GM18909 (cell line): ENCODE results near the gene CZIB.
"Not testable (repeated sequence)": the region's sequence is repeated elsewhere in the genome, so short reads cannot be mapped to it uniquely, and the experiment has no call there.

Source experiments
- ATAC-seq: cut with Tn5 transposase; IDR thresholded peaks from one replicate; pipeline ENCODE4 v1.9.1; 2021; ENCODE audit warnings: mild to moderate bottlenecking; ENCODE audit not compliant: unreplicated experiment, poor library complexity

Gene CZIB

DNA sequence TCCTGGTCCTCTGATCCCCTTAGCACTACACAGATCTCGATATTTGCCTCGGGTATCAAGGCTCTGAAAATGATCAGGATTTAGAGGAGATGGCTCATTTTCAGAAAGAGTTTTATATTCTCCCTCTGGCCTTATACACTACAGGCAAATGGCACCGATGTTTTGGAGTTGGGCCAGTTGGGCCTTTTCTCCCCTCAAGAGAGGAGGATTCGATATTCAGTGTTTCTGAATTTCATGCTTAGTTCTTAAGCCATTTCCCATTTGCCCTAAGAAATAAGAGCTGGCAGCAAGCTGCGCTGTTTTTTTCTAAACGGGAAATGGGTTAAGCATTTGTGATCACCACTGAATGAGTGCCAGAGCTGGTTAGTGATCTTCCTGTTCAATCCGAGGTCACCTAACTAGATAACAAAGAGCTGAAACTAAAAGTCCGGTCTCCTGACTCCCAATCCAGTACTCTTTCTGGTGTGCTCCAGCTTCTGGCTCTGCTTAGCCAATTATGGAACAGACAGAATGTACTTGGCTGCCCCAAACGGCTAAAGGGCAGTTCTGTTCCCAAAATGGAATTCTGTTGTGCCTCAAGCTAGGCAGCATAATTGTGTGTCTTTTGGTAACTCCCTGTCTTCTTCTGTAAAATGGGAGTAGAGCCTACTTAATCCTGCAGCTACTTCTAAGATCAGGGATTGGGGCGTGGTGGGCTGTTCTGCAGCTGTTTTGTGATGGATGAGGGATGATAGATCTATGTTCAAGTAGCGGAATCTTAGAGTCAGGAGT lies 25.0 kb downstream of the CZIB start:
- no peak for ATAC-seq

GRCh38 chr1:53190210-53190611 lies 30.2 kb downstream of the CZIB start:
- no peak for ATAC-seq

DNA sequence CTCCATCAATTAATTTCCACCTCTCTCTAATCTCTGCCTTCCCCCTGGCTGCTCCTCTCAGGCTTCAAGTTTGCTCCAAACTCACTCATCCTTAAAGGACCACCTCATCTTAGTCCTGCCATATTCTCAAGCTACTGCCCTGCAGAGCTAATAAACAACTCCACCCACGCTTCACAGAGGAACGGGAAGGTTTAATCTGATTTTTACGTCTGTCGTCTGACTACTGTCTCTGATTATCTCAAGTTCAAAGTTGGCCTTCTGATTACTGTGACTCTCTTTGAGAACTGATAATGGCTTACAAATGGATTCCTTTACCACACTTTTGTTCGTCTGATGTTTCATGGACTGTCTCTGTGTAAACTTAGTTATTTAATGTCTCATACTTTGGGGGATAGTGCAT lies 31.4 kb downstream of the CZIB start:
- ATAC-seq: no peak

DNA sequence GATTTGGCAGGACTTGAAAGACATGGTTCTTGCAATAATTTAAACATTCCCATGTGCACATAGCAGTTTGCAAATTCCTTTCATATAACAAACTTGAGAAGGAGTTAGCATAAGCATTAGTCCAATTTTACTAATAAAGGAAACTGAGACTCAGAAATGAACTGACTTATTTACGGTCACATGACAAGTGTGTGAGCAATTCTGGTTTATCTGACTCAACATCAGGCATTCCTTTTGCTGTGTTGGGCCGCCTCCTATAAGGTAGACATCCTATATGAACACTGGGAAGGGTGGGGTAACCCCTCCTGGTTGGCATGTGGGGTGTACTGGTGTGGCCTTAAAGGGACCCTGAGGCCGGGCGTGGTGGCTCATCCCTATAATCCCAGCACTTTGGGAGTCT lies 32.3 kb downstream of the CZIB start:
- no peak for ATAC-seq

DNA sequence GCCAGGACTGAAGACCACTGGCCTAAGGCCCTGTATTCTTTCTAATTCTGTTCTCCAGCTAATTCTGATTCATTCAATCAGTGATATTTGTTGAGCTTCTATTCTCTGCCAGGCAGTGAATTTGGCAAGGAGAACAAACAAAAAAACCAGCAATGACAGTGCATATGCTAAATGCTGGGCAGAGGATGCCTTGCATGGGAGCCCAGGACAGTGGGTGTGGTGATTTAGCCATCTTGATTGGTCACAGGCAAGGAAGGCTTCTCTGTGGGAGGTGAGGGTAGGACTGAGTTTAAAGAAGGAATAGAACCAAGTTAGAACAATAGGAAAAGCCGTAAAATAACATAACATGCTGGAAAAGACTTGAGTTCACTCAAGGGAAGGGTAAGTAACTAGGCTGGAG lies 33.0 kb downstream of the CZIB start:
- ATAC-seq: no peak

GRCh38 chr1:53186533-53186932 lies 33.9 kb downstream of the CZIB start:
- ATAC-seq: no peak

- ATAC-seq: not testable (repeated sequence)
Measured at GRCh38 chr1:53185955-53186297, 34.5 kb downstream of the CZIB start.

- no peak for ATAC-seq
Measured at GRCh38 chr1:53183095-53183990, 37.1 kb downstream of the CZIB start.

DNA sequence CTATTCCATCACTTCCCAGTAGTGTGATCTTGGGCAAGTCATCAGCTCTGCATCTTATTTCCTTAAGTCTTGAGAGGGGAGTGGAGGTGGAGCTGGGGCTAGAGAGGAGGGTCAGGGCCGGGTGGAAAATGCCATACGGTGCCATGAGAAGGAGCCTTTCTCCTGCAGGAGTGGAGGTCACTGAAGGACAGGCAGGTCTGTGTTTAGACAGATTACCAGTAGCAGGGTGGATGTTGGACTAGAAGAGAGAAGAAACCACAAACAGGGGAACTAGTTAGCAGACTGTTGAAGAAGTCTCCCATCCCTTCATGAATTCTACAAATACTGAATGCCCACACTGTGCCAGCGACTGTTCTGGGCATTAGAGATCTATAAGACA lies 37.7 kb downstream of the CZIB start:
- no peak for ATAC-seq

DNA sequence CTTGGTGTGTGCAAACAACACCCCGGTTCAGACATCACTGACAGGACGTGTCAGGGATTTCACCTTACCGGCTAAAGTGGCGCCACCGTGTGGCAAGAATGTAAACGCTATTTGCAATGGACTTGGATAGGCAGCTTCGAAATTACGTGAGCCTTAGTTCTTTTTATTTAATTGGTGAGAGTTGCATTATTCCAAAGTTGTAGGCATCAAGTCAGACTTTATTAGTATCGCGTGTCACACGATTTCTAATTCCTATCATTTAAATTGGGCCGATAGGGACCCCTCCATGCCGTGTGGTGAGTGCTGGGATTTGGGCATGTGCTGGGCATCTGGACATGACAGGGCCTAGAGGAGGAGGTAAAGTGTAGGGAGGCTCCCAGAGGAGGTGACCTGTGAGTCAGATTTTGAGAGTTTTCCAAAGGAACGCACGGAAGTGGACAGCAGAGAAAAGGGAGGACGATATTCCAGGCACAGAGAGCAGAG lies 38.3 kb downstream of the CZIB start:
- ATAC-seq: no peak

- no peak for ATAC-seq
Measured at GRCh38 chr1:53180951-53181350, 39.5 kb downstream of the CZIB start.

DNA sequence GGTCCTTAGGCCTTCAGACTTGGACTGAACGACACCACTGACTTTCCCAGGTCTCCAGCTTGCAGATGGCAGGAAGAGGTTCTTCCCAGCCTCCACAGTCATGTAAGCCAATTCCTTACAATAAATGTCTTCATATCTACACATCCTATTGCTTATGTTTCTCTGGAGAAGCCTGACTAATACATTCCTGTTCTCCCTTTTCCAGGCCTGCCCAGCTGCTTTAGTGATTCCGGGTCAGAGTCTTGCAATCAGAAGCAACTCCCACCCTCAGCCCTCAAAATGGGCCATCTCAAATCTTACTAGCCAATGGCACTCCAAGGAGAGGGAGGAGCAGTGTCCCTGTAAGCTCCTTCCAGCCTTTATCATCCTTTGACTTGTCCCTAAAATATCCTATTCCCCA lies 40.2 kb downstream of the CZIB start:
- no peak for ATAC-seq

- no peak for ATAC-seq
Measured at GRCh38 chr1:53176452-53177208, 43.8 kb downstream of the CZIB start.

DNA sequence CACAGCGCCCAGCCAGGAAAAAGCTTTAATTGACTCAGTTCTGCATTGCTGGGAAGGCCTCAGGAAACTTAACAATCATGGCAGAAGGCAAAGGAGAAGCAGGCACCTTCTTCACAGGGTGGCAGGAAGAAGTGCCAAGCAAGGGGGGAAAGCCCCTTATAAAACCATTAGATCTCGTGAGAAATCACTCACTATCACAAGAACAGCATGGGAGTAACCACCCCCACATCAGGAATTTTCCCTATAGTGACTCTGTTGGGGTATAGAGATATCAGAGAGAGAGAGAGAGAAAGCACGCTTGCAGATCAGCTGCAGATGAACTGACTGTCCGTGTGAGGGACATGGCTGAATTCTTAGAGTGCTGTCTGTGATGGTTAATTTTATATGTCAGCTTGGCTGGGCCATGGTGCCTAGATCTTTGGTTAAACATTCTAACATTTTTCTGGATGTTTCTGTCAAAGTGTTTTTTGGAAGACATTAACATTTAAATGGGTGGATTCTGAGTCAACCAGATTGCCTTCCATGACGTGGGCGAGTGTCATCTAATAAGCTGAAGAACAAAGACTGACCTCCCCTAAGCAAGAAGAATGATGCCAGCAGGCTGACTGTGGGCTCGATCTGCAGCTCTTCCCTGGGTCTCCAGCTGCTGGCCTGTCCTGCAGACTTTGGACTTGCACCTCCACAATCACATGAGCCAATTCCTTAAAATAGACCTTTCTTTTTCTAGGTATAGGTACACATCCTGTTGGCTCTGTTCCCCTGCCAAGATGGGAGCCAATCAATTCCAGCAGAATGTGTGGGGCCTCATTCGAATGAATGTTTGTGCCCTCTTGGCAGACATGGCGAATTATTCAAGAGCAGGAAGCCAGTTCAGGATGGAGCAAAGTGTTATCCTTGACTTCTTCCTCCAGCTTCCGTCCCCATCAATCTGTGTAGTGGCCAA lies 45.2 kb downstream of the CZIB start:
- ATAC-seq: no peak

- peak; percentile 64 for ATAC-seq
Measured at GRCh38 chr1:53172426-53173128, 47.9 kb downstream of the CZIB start.

GRCh38 chr1:53166912-53167311 lies 53.5 kb downstream of the CZIB start:
- ATAC-seq: no peak

DNA sequence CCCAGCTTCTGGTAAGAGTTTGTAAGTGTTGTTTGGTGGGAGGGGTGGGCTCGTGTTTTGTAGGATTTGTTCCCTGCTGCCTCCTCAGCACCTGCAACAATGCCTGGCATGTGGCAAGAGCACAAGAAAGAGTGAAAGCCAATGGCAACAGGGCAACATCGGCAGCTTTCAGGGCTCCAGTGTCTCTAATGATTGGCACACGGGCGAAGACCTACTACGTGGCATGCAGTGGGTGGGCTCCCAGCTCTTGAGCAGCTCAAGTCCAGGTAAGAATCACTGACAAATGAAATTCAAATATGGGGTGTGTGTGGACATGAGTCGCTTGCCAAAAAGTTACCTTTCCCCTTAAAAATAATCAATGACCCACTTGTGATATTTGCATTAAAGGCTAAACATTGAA lies 54.1 kb downstream of the CZIB start:
- no peak for ATAC-seq

- no peak for ATAC-seq
Measured at GRCh38 chr1:53165408-53165961, 54.9 kb downstream of the CZIB start.
